CD4-positive, CD25-positive, alpha-beta regulatory T cell (primary cell): ENCODE measurements around the gene TRIM10. TPM values are rescaled to one million over a fixed set of nuclear protein-coding genes. Genes with fewer than 3 reads are reported as not detected.

ENCODE experiments used
- ATAC-seq, 2 donors: fragments of 150-1000 bp; cut with Tn5 transposase; one replicate each; pipeline ENCODE4 v1.10.0; 2021; ENCODE audit warnings: low read depth in 2 of 2, moderate number of reproducible peaks in 2 of 2, moderate library complexity in 1 of 2
- DNase-seq, 3 donors: peaks; one replicate each; pipeline versions ENCODE4 v3.0.0 to v3.0.0-alpha.2; 2012 to 2022; ENCODE audit warnings: mixed read lengths in 1 of 3
- H3K27ac ChIP-seq: one replicate; pipeline ENCODE4 v1.7.0; 2013; ENCODE audit warnings: mild to moderate bottlenecking, low read length; ENCODE audit not compliant: insufficient read depth, poor library complexity, severe bottlenecking
- H3K27me3 ChIP-seq: one replicate; pipeline ENCODE4 v1.7.0; 2013; ENCODE audit warnings: low read length; ENCODE audit not compliant: control insufficient read depth, insufficient read depth
- H3K36me3 ChIP-seq: one replicate; pipeline ENCODE4 v1.7.0; 2013; ENCODE audit warnings: mild to moderate bottlenecking, low read length, moderate library complexity; ENCODE audit not compliant: control insufficient read depth, insufficient read depth
- H3K4me1 ChIP-seq: 2 replicates; pipeline ENCODE4 v1.7.0; 2013; ENCODE audit warnings: mild to moderate bottlenecking, low read length; ENCODE audit not compliant: insufficient read depth, control insufficient read depth, poor library complexity, severe bottlenecking
- H3K4me3 ChIP-seq: one replicate; pipeline ENCODE4 v1.7.0; 2013; ENCODE audit warnings: low read depth, mild to moderate bottlenecking, low read length, moderate library complexity
- H3K9me3 ChIP-seq, 2 experiments: 1 replicate in 1 of 2; 2 replicates in 1 of 2; pipeline ENCODE4 v1.7.0; 2013; ENCODE audit warnings: low read length in 2 of 2, mild to moderate bottlenecking in 1 of 2, moderate library complexity in 1 of 2; ENCODE audit not compliant: control insufficient read depth in 2 of 2
- H3K27ac Mint-ChIP-seq, 3 donors: one replicate each; pipeline ENCODE4 v1.8.0; 2020 to 2022; ENCODE audit warnings: mild to moderate bottlenecking in 3 of 3, mixed read lengths in 3 of 3, moderate library complexity in 2 of 3
- H3K27me3 Mint-ChIP-seq: one replicate; pipeline ENCODE4 v1.8.0; 2022; ENCODE audit warnings: mild to moderate bottlenecking, mixed read lengths
- H3K36me3 Mint-ChIP-seq: one replicate; pipeline ENCODE4 v1.8.0; 2020; ENCODE audit warnings: mixed read lengths
- H3K4me1 Mint-ChIP-seq, 4 donors: one replicate each; pipeline ENCODE4 v1.8.0; 2020 to 2022; ENCODE audit warnings: mixed read lengths in 4 of 4, mild to moderate bottlenecking in 1 of 4
- H3K4me3 Mint-ChIP-seq, 4 donors: one replicate each; pipeline ENCODE4 v1.8.0; 2020 to 2022; ENCODE audit warnings: mild to moderate bottlenecking in 4 of 4, mixed read lengths in 4 of 4, moderate library complexity in 3 of 4
- H3K9me3 Mint-ChIP-seq, 7 donors: one replicate each; pipeline ENCODE4 v1.8.0; 2020 to 2022; ENCODE audit warnings: mixed read lengths in 7 of 7, mild to moderate bottlenecking in 3 of 7, moderate library complexity in 2 of 7
- polyA plus RNA-seq, 4 donors: library from polyadenylated mRNA; unstranded; fragments of 300-500 nt; fragmentation: Illumina TruSeq; gene quantifications; one replicate each; pipeline ENCODE4 v1.2.3, GENCODE V29; 2021
- total RNA-seq: library from RNA; stranded (reverse); gene quantifications from one replicate; pipeline ENCODE4 v1.2.3, GENCODE V29; 2022

The TRIM10 gene
- total RNA-seq (not detected), polyA plus RNA-seq (not detected)

GRCh38 chr6:30160785-30161531, at the start of gene TRIM10:
TRIM10 (minus strand) TSS chr6:30161211; CDS start chr6:30160858, 353 bp downstream.
- H3K27ac Mint-ChIP-seq, result no peak within 1 kb of the TSS
- H3K9me3 ChIP-seq, result no peaks in the 10 kb centered on the region
- H3K36me3 Mint-ChIP-seq, result no peaks in the 10 kb centered on the region
- peaks cover 18% of the 10 kb centered on the region for H3K27me3 Mint-ChIP-seq
- H3K4me1 ChIP-seq, result peaks cover 4% of the 10 kb centered on the region
- H3K9me3 Mint-ChIP-seq, result no peaks in the 10 kb centered on the region
- no peak within 1 kb of the TSS for H3K4me3 ChIP-seq
- no peaks in the 10 kb centered on the region for H3K36me3 ChIP-seq
- H3K4me1 Mint-ChIP-seq, result peaks cover 0 to 17% (median 7%) of the 10 kb centered on the region in 4 donors
- H3K27me3 ChIP-seq, result peaks cover 7% of the 10 kb centered on the region
- no peak for ATAC-seq
- peak within 1 kb of the TSS in 1 of 4 donors; percentile 42 for H3K4me3 Mint-ChIP-seq
- H3K27ac ChIP-seq, result no peak within 1 kb of the TSS
- no peak for DNase-seq

GRCh38 chr6:30207619-30208295, 46.7 kb upstream of the TRIM10 start:
- peaks cover 26% of the 10 kb centered on the region for H3K36me3 Mint-ChIP-seq
- Histone ChIP-seq H3K27ac (no peak overlapping the region), H3K36me3 (peaks cover 18% of the 10 kb centered on the region), H3K27me3 (no peaks in the 10 kb centered on the region), H3K4me1 (peaks cover 48% of the 10 kb centered on the region), H3K9me3 (no peaks in the 10 kb centered on the region), H3K4me3 (no peak overlapping the region)
- peak overlapping the region in 3 of 4 donors; percentile 37 to 87 (median 43) for H3K4me3 Mint-ChIP-seq
- H3K9me3 Mint-ChIP-seq, result no peaks in the 10 kb centered on the region
- peaks cover 14 to 94% (median 70%) of the 10 kb centered on the region in 4 donors for H3K4me1 Mint-ChIP-seq
- peak overlapping the region; percentile 66 to 75 (median 73) for H3K27ac Mint-ChIP-seq
- no peaks in the 10 kb centered on the region for H3K27me3 Mint-ChIP-seq
- DNase-seq (no peak), ATAC-seq (no peak)

- Mint-ChIP-seq H3K4me3 (peak overlapping the region in 2 of 4 donors; percentile 43 to 47), H3K9me3 (no peaks in the 10 kb centered on the region), H3K36me3 (peaks cover 26% of the 10 kb centered on the region), H3K4me1 (peaks cover 19 to 94% (median 73%) of the 10 kb centered on the region in 4 donors), H3K27ac (peak overlapping the region in 2 of 3 donors; percentile 66 to 75), H3K27me3 (no peaks in the 10 kb centered on the region)
- Histone ChIP-seq H3K4me3 (peak overlapping the region; percentile 34), H3K4me1 (peaks cover 43% of the 10 kb centered on the region), H3K27me3 (no peaks in the 10 kb centered on the region), H3K36me3 (peaks cover 20% of the 10 kb centered on the region), H3K9me3 (no peaks in the 10 kb centered on the region), H3K27ac (no peak overlapping the region)
- DNase-seq (no peak), ATAC-seq (no peak)
Measured at GRCh38 chr6:30206799-30207618, 46.0 kb upstream of the TRIM10 start.

DNA sequence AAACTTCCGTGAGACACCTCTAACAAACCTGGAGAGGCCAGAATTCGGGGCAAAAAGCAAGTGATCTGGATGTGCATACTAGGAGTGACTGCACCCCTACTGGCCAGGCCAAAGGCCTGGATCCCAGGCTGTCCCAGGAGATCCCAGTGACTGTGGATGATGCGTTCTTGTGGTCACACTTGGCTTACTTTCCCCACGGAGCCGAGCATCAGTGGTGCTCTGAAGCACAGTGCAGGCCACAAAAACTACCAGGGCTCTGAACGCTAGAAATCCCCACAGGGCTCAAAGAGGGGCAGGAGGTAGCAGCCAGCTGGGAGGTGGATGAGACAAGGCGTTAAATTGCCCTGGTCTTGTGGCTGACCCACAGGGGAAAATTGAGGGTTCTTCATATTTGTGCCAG, 45.1 kb upstream of the TRIM10 start:
- Histone ChIP-seq H3K4me1 (peaks cover 38% of the 10 kb centered on the region), H3K9me3 (no peaks in the 10 kb centered on the region), H3K27me3 (no peaks in the 10 kb centered on the region), H3K36me3 (peaks cover 23% of the 10 kb centered on the region), H3K4me3 (no peak overlapping the region), H3K27ac (no peak overlapping the region)
- Mint-ChIP-seq H3K36me3 (peaks cover 28% of the 10 kb centered on the region), H3K27me3 (no peaks in the 10 kb centered on the region), H3K9me3 (no peaks in the 10 kb centered on the region), H3K4me3 (peak overlapping the region in 1 of 4 donors; percentile 32), H3K4me1 (peaks cover 16 to 94% (median 70%) of the 10 kb centered on the region in 4 donors), H3K27ac (peak overlapping the region in 1 of 3 donors; percentile 67)
- DNase-seq (no peak), ATAC-seq (no peak)

GRCh38 chr6:30204116-30204515, 43.1 kb upstream of the TRIM10 start:
- Histone ChIP-seq H3K27me3 (no peaks in the 10 kb centered on the region), H3K4me1 (peaks cover 18% of the 10 kb centered on the region), H3K4me3 (no peak overlapping the region), H3K36me3 (peaks cover 40% of the 10 kb centered on the region), H3K9me3 (no peaks in the 10 kb centered on the region), H3K27ac (no peak overlapping the region)
- peaks cover 34% of the 10 kb centered on the region for H3K36me3 Mint-ChIP-seq
- H3K4me1 Mint-ChIP-seq, result peaks cover 20 to 86% (median 62%) of the 10 kb centered on the region in 4 donors
- H3K27me3 Mint-ChIP-seq, result no peaks in the 10 kb centered on the region
- H3K4me3 Mint-ChIP-seq, result peak overlapping the region in 1 of 4 donors; percentile 10
- no peaks in the 10 kb centered on the region for H3K9me3 Mint-ChIP-seq
- DNase-seq (no peak), ATAC-seq (no peak)
- H3K27ac Mint-ChIP-seq, result peak overlapping the region in 1 of 3 donors; percentile 25

GRCh38 chr6:30202366-30202765, 41.4 kb upstream of the TRIM10 start:
- Histone ChIP-seq H3K4me1 (peaks cover 11% of the 10 kb centered on the region), H3K36me3 (peaks cover 53% of the 10 kb centered on the region), H3K27me3 (no peaks in the 10 kb centered on the region), H3K27ac (no peak overlapping the region), H3K9me3 (no peaks in the 10 kb centered on the region), H3K4me3 (no peak overlapping the region)
- no peaks in the 10 kb centered on the region for H3K9me3 Mint-ChIP-seq
- H3K27ac Mint-ChIP-seq, result peak overlapping the region in 1 of 3 donors; percentile 16
- H3K4me3 Mint-ChIP-seq, result no peak overlapping the region
- no peaks in the 10 kb centered on the region for H3K27me3 Mint-ChIP-seq
- H3K4me1 Mint-ChIP-seq, result peaks cover 14 to 74% (median 48%) of the 10 kb centered on the region in 4 donors
- H3K36me3 Mint-ChIP-seq, result peaks cover 31% of the 10 kb centered on the region
- no peak for ATAC-seq
- DNase-seq, result no peak

DNA sequence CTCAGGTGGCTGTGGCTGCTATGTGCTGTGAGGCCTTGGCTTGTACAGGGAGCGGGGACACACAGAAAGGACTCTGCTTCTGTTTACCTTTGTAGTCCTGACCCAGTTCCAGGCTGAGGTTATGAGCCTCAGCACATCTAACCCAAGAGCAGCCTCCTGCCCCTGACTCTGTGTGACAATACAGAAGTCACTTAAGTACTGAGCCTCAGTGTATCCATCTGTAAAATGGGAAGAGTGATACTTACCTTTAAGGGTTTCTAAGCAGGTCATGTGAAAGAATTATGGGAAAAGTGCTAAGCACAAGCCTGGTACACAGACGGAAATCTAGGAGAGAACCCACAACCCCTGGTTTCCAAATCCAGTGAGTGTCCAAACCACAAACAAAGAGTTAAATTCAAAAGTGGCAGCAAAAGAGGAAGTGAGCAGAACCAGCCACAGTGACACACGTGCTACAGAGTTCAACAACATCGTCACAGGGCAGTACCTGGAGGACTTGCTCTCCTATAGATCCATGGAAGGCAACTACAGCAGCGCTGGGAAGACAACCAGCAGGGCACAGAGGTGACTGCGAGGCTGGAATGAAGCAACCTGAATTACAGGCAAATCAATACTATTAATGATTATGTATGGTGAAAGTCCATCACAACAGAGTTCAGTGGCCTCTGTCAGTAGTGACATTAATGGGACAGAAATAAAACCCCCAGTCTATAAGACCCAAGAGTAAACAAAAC, 39.7 kb upstream of the TRIM10 start:
- H3K9me3 Mint-ChIP-seq, result no peaks in the 10 kb centered on the region
- Histone ChIP-seq H3K27me3 (no peaks in the 10 kb centered on the region), H3K9me3 (no peaks in the 10 kb centered on the region), H3K36me3 (peaks cover 67% of the 10 kb centered on the region), H3K27ac (no peak overlapping the region), H3K4me3 (no peak overlapping the region), H3K4me1 (peaks cover 6% of the 10 kb centered on the region)
- no peak overlapping the region for H3K4me3 Mint-ChIP-seq
- no peaks in the 10 kb centered on the region for H3K27me3 Mint-ChIP-seq
- DNase-seq (no peak), ATAC-seq (no peak)
- H3K4me1 Mint-ChIP-seq, result peaks cover 14 to 64% (median 40%) of the 10 kb centered on the region in 4 donors
- peak overlapping the region in 2 of 3 donors; percentile 11 to 83 for H3K27ac Mint-ChIP-seq
- peaks cover 41% of the 10 kb centered on the region for H3K36me3 Mint-ChIP-seq
